Right ventricle myocardium superior (tissue), 1 donor: ENCODE results near the gene HMGN1. TPM values are rescaled to one million over a fixed set of nuclear protein-coding genes. Genes with fewer than 3 reads are reported as not detected.

Experiments used
- ATAC-seq: fragments of 200-7000 bp; cut with Tn5 transposase; one replicate; pipeline ENCODE4 v1.9.1; 2020; ENCODE audit warnings: mild to moderate bottlenecking; ENCODE audit not compliant: poor library complexity
- DNase-seq: peaks from one replicate; pipeline ENCODE4 v3.0.0-alpha.2; 2020
- intact Hi-C: fragments of 100-400 bp; cut with DNase I; formaldehyde crosslinking; loops from one replicate; pipeline ENCODE4 v1.11.2; 2022
- total RNA-seq: library from RNA; stranded (reverse); fragmentation: NEBNext Ultra II Directional; extraction: Animal tissue kit (Norgen Biotek cat#: 25700); gene quantifications from one replicate; pipeline ENCODE4 v1.2.1, GENCODE V29; 2021
- donor health status: DM: no; HTN: yes; CAD: no; lungs with severe emphysema.

HMGN1 gene
- total RNA-seq, 1 donor from 2014 or later: 54.5 TPM

GRCh38 chr21:39315603-39316445 lies 33.1 kb downstream of the HMGN1 start:
- ATAC-seq (no peak), DNase-seq (no peak)
- intact Hi-C loops: no loop called here

GRCh38 chr21:39314143-39315027 lies 34.5 kb downstream of the HMGN1 start:
- peak; percentile 32 for ATAC-seq
- intact Hi-C loops: loop anchor here (5.0 kb wide), 2 partner anchors 33 to 73 kb away; partner anchors contain the start of gene HMGN1
- peak; percentile 64 for DNase-seq

DNA sequence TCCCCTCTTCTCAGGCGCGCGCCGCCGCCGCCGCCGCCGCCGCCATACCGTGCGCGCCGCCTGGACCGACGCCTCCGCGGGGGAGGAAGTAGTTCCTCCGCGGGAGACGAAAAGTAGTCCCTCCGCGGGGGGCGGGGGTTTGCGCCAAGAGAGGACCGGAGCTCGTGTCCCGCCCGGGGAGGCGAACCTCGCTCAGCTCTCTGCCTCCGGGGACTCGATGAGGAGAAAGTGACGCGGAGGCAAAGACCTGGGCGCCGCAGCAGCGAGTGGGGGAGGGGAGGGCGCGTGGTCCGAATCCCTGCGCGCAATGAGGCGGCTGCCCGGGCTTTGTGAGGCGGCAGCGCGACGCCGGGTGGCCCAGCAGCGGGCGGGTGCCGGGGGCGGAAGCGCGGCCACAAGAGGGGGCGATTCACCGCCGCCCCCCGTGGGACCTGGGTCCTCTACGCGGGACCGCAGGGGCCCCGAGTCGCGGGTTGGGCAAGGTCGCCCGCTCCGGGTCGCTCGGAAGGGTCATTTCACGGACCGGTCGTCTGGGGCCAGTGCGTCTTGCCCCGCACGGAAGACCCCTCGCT lies 35.2 kb downstream of the HMGN1 start, which contains the start of gene BRWD1:
TSS of gene BRWD1 (minus strand) at position 62 of the 572 bp plus-strand sequence. CDS start 141 bp downstream, outside the sequence.
- DNase-seq (peak; percentile 91), ATAC-seq (peak; percentile 86)
- intact Hi-C loops: loop anchor here (5.0 kb wide), 2 partner anchors 34 to 74 kb away; partner anchors contain the start of gene HMGN1

DNA sequence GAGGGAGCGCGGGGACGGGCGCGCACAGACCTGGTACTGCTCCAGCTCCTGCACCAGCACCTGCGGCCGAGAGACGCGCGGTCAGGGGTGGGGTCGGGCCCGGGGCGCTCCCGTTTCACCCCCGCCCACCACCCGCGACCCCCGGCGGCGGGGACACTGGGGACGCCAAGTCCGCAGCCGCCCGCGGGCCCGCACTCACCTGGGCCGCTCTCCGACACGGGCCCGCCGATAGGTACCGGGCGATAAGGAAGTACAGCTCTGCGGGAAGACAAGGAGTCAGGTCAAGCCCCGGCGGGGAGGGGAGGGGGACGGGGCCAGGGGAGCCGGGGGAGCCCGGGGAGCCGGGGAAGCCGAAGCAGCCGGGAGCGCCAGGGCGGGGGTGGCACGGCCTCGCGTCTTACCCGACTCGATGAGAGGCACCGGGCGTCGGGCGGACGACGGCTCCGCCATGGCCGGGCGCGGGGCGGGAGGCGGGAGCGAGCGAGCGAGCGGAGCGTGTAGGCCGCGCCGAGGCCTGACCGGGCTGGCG lies 35.8 kb downstream of the HMGN1 start:
- intact Hi-C loops: loop anchor here (5.0 kb wide), 2 partner anchors 34 to 74 kb away; partner anchors contain the start of gene HMGN1
- ATAC-seq: peak; percentile 13
- DNase-seq: peak; percentile 60

GRCh38 chr21:39312112-39313041 lies 36.5 kb downstream of the HMGN1 start:
- intact Hi-C loops: loop anchor here (5.0 kb wide), 2 partner anchors 35 to 75 kb away; partner anchors contain the start of gene HMGN1
- ATAC-seq (peak; percentile 83), DNase-seq (peak; percentile 95)

DNA sequence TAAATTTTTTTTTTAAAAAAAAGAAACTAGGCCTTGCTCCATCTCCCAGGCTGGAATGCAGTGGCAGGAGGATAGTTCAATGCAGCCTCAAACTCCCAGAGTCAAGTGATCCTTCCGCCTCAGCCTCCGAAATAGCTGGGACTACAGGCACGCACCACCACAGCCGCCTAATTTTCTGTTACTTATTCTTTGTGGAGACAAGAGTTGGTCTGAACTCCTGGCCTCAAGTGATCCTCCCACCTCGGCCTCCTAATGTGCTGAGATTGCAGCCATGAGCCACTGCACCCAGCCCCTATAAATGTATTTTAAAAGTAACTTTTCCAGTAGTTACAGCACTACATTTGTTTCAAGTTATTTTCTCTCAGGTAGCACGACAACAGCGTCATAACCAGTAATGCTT lies 37.7 kb downstream of the HMGN1 start:
- no peak for ATAC-seq
- intact Hi-C loops: loop anchor here (5.0 kb wide), 2 partner anchors 36 to 76 kb away; partner anchors contain the start of gene HMGN1
- no peak for DNase-seq

GRCh38 chr21:39307466-39307865 lies 41.4 kb downstream of the HMGN1 start:
- intact Hi-C loops: no loop called here
- DNase-seq (no peak), ATAC-seq (no peak)

DNA sequence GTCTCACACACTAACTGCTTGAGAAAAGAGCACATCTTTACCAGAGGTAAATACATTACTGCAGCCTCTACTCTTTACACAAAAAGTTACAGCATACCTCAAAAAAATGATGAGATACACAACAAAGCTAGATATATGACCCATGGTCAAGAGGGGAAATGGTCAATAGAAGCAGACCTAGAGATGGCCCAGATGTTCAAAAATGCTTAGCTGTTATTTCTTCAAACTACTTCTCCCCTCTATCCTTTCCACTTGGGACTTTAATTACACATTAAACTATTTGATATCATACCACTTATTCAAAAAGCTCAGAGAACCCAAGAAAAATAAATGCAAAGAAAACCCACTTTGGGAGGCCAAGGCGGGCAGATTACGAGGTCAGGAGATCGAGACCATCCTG lies 48.3 kb downstream of the HMGN1 start:
- intact Hi-C loops: no loop called here
- DNase-seq (no peak), ATAC-seq (no peak)

DNA sequence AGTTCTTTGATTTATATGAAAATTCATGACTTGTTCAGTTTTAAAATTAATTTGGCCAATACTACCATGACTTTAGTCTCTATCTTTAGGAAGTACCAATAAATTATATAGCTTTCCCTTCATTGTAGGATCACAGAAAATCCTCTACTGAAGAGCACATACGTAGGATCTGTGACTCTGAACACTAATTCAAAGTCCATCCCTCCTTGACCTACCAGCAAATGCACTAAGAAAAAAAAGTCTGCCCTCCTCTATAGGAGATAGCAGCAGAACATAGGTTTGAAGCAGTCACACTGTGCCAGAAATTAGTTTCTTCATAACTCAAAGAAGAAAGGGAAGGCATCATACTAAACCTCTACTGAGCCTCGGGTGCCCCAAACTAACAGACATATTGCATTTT lies 52.0 kb downstream of the HMGN1 start:
- DNase-seq (no peak), ATAC-seq (no peak)
- intact Hi-C loops: no loop called here

Other genes starting within 250 kb of the HMGN1 start
- gene PSMG1, start 165.6 kb downstream of the HMGN1 start, total RNA-seq: 17.4 TPM
- 29.1 TPM for gene BRWD1, start 35.5 kb downstream of the HMGN1 start, total RNA-seq
- 0.83 TPM for gene LCA5L, start 96.7 kb upstream of the HMGN1 start, total RNA-seq
- 105 TPM for gene SH3BGR, start 102.9 kb upstream of the HMGN1 start, total RNA-seq